Neural crest cell (in vitro differentiated cells): Measurements from ENCODE around the gene EMILIN1. TPM values are rescaled to one million over a fixed set of nuclear protein-coding genes. Genes with fewer than 3 reads are reported as not detected.

Source experiments
- DNase-seq: peaks from one replicate; pipeline ENCODE4 v3.0.0; 2021; ENCODE audit warnings: low read depth, mixed read lengths, low spot score
- H3K27ac Mint-ChIP-seq: one replicate; pipeline ENCODE4 v1.8.0; 2021; ENCODE audit warnings: mild to moderate bottlenecking, mixed read lengths; ENCODE audit not compliant: unreplicated experiment
- H3K27me3 Mint-ChIP-seq: 2 replicates; pipeline ENCODE4 v1.8.0; 2021; ENCODE audit warnings: low read depth, mild to moderate bottlenecking, mixed read lengths
- H3K36me3 Mint-ChIP-seq: 2 replicates; pipeline ENCODE4 v1.8.0; 2021; ENCODE audit warnings: low read depth, mild to moderate bottlenecking, mixed read lengths
- H3K4me1 Mint-ChIP-seq: 2 replicates; pipeline ENCODE4 v1.8.0; 2021; ENCODE audit warnings: mixed read lengths
- H3K4me3 Mint-ChIP-seq: one replicate; pipeline ENCODE4 v1.8.0; 2021; ENCODE audit warnings: mild to moderate bottlenecking, mixed read lengths
- H3K9me3 Mint-ChIP-seq: 2 replicates; pipeline ENCODE4 v1.8.0; 2021; ENCODE audit warnings: mixed read lengths
- CTCF ChIP-seq: fragments of 200-600 bp; sonication (generic); conservative IDR thresholded peaks from 2 replicates; pipeline ENCODE4 v1.5.0; 2021; ENCODE audit warnings: antibody characterized with exemption, mild to moderate bottlenecking
- total RNA-seq: library from RNA; stranded (reverse); gene quantifications from 2 replicates; pipeline ENCODE4 v1.2.1, GENCODE V29; 2021

EMILIN1 gene
- total RNA-seq, 1 donor from 2014 or later, result 24.1 TPM

DNA sequence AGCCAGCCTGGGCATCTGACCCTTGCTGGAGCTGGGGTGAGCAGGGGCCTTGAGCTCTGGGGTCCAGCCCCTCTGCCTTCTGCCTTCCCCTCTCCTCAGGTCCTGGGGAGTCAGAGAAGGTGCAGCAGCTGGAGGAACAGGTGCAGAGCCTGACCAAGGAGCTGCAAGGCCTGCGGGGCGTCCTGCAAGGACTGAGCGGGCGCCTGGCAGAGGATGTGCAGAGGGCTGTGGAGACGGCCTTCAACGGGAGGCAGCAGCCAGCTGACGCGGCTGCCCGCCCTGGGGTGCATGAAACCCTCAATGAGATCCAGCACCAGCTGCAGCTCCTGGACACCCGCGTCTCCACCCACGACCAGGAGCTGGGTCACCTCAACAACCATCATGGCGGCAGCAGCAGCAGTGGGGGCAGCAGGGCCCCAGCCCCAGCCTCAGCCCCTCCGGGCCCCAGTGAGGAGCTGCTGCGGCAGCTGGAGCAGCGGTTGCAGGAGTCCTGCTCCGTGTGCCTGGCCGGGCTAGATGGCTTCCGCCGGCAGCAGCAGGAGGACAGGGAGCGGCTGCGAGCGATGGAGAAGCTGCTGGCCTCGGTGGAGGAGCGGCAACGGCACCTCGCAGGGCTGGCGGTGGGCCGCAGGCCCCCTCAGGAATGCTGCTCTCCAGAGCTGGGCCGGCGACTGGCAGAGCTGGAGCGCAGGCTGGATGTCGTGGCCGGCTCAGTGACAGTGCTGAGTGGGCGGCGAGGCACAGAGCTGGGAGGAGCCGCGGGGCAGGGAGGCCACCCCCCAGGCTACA lies 3.8 kb downstream of the EMILIN1 start:
- Mint-ChIP-seq H3K27ac (no peak overlapping the region), H3K4me3 (no peak overlapping the region), H3K9me3 (no peaks in the 10 kb centered on the region), H3K4me1 (peaks cover 51% of the 10 kb centered on the region), H3K36me3 (no peaks in the 10 kb centered on the region), H3K27me3 (peaks cover 11% of the 10 kb centered on the region)
- DNase-seq, result no peak
- no peak for TF ChIP-seq CTCF

DNA sequence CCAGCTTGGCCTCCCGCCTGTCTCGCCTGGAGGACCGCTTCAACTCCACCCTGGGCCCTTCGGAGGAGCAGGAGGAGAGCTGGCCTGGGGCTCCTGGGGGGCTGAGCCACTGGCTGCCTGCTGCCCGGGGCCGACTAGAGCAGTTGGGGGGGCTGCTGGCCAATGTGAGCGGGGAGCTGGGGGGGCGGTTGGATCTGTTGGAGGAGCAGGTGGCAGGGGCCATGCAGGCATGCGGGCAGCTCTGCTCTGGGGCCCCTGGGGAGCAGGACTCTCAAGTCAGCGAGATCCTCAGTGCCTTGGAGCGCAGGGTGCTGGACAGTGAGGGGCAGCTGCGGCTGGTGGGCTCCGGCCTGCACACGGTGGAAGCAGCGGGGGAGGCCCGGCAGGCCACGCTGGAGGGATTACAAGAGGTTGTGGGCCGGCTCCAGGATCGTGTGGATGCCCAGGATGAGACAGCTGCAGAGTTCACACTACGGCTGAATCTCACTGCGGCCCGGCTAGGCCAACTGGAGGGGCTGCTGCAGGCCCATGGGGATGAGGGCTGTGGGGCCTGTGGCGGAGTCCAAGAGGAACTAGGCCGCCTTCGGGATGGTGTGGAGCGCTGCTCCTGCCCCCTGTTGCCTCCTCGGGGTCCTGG lies 4.5 kb downstream of the EMILIN1 start:
- H3K36me3 Mint-ChIP-seq, result no peaks in the 10 kb centered on the region
- H3K27me3 Mint-ChIP-seq, result peaks cover 13% of the 10 kb centered on the region
- no peak overlapping the region for H3K27ac Mint-ChIP-seq
- no peak overlapping the region for H3K4me3 Mint-ChIP-seq
- no peaks in the 10 kb centered on the region for H3K9me3 Mint-ChIP-seq
- TF ChIP-seq CTCF, result no peak
- no peak for DNase-seq
- H3K4me1 Mint-ChIP-seq, result peaks cover 52% of the 10 kb centered on the region

DNA sequence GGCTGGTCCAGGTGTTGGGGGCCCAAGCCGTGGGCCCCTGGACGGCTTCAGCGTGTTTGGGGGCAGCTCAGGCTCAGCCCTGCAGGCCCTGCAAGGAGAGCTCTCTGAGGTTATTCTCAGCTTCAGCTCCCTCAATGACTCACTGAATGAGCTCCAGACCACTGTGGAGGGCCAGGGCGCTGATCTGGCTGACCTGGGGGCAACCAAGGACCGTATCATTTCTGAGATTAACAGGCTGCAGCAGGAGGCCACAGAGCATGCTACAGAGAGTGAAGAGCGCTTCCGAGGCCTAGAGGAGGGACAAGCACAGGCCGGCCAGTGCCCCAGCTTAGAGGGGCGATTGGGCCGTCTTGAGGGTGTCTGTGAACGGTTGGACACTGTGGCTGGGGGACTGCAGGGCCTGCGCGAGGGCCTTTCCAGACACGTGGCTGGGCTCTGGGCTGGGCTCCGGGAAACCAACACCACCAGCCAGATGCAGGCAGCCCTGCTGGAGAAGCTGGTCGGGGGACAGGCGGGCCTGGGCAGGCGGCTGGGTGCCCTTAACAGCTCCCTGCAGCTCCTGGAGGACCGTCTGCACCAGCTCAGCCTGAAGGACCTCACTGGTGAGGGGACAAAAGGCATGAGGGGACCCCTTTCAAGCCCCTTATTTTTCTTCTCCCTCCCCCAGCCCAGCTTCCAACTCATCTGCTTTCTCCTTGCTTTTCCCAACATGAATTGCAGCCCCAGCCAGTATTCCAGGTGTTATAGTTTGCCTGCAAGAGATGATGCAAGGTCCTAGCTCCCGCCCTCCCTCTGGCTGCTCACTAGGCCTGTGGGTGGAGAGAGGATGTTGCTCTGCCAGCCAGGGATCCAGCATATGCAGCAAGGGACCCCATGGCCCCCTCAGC lies 5.2 kb downstream of the EMILIN1 start:
- Mint-ChIP-seq H3K27me3 (peaks cover 13% of the 10 kb centered on the region), H3K36me3 (no peaks in the 10 kb centered on the region), H3K4me1 (peaks cover 44% of the 10 kb centered on the region), H3K9me3 (no peaks in the 10 kb centered on the region), H3K27ac (no peak overlapping the region), H3K4me3 (peak overlapping the region; percentile 27)
- TF ChIP-seq CTCF, result no peak
- DNase-seq, result no peak

DNA sequence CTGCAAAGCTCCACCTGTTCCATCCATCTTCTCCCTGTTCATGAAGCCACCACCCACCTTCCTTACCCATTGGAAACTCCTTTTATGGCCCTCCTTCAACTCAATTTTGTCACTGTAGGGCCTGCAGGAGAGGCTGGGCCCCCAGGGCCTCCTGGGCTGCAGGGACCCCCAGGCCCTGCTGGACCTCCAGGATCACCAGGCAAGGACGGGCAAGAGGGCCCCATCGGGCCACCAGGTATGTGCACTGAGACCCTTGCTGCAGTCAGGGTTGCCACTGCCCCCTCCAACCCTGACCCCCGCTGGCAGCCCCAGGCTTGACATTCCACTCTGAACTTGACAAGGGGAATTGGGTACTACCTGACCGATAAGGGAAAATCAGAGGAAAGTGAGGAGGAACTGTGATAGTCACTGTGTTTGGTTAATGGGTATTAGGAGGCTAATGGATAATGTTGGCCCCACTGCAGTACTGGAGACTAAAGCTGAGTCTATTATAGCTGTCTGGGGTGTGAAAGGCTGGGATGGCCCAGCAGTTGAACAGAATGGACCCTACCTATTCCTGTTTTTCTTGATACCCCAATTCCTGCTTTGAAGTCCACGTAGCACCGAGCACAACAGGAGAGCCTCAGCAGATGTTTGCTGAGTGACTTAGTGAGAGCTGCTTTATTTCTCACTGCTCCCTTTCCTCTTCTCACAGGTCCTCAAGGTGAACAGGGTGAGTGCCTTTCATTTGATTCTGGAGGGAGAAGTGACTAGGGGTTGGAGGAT lies 6.1 kb downstream of the EMILIN1 start:
- H3K27ac Mint-ChIP-seq, result no peak overlapping the region
- peaks cover 40% of the 10 kb centered on the region for H3K4me1 Mint-ChIP-seq
- H3K4me3 Mint-ChIP-seq, result peak overlapping the region; percentile 61
- H3K27me3 Mint-ChIP-seq, result peaks cover 13% of the 10 kb centered on the region
- TF ChIP-seq CTCF, result no peak
- H3K9me3 Mint-ChIP-seq, result no peaks in the 10 kb centered on the region
- H3K36me3 Mint-ChIP-seq, result no peaks in the 10 kb centered on the region
- no peak for DNase-seq
